A172 (cell line): Measurements from ENCODE around the gene PXMP2. TPM values are rescaled to one million over a fixed set of nuclear protein-coding genes. Genes with fewer than 3 reads are reported as not detected.
"Not testable (repeated sequence)": the region's sequence is repeated elsewhere in the genome, so short reads cannot be mapped to it uniquely, and the experiment has no call there.

ENCODE experiments used
- DNase-seq: peaks from one replicate; pipeline ENCODE4 v3.0.0-alpha.2; 2015; ENCODE audit warnings: low spot score
- total RNA-seq: library from RNA; depleted of rRNA; stranded (reverse); fragments of >200 nt; shearing (Covaris generic); gene quantifications from 2 replicates; pipeline ENCODE4 v1.2.3, GENCODE V29; 2014

PXMP2 gene
- total RNA-seq, 1 experiment from 2014 or later, result 43.1 TPM

DNA sequence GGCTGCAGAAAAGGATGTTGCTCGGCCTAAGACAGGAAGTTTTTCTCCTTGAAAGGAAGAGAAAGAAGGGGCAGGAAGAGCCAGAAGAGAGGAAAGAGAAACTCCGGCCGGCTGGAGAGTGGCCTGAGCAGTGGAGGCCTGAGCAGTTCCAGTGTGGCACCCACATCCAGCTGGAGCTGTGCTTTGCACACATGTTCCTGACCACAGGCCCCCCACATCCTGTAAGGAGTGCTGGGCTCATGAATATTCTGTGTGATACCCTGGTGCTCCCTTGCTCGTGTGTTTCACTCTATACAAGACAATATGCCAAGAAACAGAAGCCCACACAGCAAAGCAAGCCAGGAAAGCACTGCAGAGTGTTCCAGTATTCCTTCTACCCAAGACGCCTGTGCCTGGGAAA is 27.3 kb upstream of the PXMP2 start:
- no peak for DNase-seq

DNA sequence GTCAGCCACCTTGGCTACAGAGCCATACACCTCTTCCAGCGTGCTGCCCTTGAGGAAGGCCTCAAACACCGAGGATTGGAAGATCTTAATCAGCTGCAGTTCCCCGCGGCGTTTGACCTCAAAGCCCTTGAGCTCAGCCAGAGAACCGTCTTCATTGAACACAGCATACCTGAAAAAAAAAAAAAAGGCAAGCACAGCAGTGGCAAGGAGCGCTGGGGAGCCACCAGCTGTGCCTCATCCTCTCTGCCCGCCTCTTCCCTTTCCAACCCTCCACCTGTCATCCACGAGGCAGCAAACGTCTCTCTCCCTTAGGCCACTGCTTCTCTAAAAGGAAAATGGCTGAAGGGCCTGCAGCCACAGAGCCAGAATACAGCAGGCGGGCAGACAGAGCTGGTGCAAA is 26.4 kb upstream of the PXMP2 start:
- DNase-seq, result no peak

DNA sequence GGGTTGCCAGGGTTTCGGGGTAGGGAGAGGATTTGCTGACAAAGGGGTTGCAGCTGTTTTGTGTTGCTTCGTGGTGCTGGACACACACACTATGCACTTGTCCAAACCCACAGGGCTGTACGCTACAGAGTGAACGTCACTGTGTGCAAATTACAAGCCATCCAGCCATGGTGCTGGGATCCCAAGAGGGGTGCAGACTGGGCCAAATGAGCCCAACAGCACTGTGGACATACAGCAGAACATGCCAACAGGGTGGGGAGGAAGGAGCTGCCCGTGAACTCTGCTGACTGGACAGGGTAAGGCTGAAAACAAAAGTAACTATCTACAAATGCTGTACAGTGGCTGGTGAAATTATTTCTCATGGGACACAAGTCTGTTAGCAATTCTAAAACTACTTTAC is 25.4 kb upstream of the PXMP2 start:
- no peak for DNase-seq

DNA sequence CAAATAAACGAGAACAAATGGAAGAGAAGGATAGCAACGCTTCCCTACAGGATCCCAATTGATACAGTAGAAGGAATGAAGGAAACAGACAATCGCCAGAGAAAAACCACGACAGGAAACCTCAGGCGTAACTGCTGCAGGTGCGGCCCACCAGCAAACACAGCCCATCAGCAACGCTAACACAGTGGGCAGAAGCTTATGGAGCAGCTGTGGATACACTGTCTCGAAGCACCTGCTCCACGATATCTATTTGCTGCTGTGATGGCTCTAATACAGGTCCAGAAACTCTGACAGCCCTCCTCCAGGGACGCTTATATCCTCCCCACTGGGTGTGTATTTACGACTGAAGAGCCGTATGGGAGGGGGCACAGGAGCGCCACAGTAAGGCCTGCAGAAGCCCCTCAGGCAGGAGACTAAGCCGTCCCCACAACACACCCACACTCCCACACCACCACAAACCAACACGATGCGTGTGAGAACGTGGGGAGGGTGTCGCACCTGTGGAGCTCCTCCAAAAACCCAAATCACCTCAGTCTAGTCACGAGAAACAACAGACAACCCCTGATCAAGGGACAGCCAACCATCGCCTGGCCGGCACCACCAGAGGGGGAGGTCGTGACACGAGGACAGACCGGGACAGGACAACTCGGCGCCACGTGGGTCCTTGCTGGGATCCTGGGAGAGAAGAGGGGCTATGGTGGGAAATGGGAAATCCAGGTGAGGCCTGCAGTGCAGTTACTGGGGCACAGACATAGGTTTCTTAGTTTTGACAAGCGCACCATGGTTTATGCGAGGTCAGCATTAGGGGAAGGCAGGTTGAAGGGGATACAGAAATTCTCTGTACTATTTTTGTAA is 24.3 kb upstream of the PXMP2 start:
- no peak for DNase-seq

DNA sequence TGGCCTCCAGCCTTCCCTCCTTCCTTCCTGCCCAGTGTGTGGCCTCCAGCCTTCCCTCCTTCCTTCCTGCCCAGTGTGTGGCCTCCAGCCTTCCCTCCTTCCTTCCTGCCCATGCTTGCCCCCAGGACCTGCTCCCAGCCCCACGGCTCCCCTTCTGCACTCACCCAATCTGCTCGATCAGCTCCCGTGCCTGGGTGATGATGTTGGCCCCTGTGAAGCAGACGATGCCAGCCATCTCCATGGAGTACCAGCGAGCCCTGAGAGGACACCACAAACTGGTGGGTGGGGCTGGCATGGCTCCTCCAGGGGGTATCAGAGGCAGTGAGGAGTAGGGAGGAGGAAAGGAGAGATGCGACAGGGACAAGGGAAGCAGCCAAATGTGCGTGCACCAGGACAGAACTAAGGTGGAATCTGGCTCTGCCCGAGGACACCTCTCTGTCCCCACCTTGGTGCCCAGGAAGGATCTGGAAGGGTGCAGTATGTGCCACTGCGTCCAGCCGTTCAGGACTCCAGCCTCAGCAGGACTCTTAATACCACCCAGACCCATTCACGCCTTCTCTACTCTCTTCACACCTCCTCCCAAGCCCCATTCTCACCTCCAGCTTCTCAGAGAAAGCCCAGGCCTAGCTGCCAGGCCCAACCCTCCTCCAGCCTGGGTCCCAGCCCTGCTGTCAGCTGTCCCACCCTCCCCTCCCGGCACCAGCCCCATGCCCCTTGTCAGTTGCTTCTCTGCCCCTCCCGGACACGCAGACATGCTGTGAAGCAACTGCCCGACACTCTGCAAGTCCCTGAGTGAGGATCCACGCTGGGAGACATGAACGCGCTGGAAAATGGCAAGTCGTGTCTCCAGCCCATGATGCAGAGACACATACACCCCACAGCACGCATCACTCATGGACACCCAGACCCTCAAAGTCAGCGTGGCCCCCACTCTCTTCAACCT is 22.9 kb upstream of the PXMP2 start:
- DNase-seq, result no peak

DNA sequence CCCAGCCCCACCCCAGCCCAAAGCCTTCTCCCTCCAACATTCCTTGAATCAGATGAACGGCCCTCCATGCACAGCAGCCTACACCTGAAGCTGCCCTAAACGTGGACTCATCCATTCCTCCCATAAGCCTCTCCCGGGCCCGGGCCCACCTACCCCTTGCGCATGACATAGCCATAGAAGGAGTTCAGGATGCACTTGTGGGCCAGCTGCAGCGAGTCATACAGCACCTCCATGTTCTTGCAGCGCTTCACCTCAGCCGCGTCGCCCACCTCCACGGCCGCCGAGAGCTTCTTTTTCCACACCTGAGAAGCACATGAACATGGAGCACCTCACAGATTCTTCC is 22.3 kb upstream of the PXMP2 start:
- DNase-seq, result no peak

DNA sequence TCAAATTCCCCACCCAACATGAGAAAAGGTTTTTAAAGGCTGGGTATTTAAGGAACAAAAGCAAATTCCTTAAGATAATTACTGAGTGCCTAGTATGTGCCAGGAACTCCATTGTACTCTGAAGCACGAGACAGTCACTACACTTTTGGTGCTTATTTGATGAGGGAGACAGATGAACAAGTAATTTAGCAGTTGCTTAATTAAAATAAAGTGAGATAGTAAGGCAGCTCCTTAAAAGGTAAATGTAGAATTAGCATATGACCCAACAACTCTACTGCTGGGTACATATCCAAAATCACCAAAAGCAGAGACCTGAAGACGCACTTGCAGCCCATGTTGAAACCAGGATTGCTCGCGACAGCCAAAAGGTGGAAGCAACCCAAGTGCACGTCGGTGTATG is 21.6 kb upstream of the PXMP2 start:
- DNase-seq, result no peak

DNA sequence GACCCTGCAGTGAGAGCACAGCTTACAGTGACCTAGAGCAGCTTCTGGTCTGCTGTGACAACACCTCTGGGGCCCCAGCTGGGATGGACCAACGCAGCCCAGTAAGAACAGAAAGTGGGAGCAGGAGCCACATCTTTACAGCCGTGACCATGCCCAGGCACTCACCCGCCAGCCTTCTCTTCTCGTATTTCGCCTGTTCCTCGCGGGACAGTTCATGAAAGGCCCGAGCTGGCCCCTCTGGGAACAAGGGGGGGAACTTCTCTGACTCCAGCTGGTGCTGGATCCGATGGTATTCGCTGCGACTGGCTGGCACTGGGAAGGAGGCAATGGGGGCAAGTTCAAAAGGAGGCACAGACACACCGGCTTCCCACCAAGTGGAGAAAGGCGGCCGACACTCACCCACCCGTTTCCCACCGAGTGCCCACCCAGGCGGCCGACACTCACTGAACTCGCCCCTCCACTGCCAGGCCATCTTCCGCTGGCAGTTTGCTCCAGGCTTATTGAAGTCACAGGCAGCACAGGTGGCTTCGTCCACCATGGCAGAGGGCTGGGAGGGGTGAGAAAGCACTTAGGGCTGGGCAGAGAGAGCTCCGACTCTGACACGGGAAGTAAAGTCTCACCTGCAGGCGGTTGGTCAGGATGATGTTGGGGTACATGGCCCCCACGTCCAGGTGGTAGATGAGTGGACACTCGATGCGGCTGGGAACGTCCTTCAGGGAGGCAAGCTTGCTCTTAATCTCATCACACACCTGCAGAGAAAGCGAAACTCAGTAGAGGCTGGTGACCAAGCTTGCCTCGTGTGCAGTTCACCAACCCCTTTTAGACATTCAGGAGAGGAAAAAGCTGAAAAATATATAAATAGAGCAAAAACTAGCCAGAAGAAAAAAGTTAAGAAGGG is 18.9 kb upstream of the PXMP2 start:
- no peak for DNase-seq

DNA sequence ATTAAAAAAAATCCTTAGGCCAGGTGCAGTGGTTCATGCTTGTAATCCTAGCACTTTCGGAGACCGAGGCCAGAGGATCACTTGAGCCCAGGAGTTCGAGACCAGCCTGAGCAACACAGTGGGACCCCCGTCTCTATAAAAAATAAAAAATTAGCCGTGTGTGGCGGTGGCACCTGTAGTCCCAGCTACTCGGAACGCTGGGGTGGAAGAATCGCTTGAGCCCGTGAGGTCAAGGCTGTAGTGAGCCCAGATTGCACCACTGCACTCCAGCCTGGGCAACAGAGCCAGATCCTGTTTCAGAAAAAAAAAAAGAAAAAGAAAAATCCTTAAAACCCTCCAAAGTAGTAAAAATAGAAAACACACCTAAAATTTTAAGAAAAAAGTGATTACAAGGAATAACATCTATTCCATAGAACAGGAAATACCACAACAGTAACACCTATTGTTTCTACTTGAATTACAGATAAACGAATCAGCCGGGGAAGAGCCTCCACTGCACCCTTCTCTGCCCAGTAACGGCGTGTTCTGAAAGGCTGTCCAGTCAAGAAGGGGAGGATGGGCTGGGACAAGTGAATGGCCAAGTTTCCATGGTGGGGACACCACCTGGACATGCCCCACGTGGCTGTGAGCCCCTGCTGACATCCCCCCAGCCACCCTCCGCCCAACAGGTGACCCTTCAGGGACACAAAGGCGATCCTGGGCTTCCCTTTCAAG is 18.1 kb upstream of the PXMP2 start:
- DNase-seq, result no peak

DNA sequence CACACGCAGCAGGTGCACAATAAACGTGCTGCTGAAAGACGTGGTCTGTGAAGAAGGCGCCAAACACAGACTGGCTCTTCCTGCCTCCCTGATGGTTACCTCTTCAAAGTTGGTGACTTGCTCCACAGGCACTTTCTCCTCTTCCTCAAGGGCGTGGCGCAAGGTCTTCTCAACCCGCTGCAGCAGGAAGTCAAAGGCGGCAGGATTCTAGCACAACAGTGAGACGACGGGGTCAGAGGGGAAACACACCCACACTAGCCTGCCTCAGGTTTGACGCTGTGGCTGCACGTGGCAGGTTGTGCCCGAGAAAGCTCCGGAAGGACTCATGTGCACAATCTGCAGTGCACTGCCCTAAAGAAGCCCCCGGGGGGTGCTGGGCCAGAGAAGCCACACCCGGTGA is 15.3 kb upstream of the PXMP2 start:
- no peak for DNase-seq

DNA sequence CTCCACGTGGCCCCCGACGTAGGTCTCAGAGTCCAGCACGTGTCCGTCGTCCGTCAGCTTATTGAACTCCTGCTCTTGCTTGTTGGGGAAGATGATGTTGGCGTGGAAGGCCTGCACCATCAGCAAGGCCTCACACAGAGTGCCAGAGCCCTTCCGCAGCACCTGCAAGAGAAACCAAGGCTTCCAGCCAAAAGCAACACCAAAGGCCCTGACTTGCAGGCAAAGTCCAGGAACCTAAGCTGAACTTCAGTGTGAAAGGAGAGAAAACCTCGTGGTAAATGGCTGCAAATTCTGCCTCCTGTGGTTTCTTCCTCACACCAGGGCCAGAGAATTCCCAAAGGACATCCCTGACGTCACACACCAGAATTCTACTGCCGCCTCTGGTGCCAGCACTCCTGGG is 14.7 kb upstream of the PXMP2 start:
- DNase-seq, result no peak

DNA sequence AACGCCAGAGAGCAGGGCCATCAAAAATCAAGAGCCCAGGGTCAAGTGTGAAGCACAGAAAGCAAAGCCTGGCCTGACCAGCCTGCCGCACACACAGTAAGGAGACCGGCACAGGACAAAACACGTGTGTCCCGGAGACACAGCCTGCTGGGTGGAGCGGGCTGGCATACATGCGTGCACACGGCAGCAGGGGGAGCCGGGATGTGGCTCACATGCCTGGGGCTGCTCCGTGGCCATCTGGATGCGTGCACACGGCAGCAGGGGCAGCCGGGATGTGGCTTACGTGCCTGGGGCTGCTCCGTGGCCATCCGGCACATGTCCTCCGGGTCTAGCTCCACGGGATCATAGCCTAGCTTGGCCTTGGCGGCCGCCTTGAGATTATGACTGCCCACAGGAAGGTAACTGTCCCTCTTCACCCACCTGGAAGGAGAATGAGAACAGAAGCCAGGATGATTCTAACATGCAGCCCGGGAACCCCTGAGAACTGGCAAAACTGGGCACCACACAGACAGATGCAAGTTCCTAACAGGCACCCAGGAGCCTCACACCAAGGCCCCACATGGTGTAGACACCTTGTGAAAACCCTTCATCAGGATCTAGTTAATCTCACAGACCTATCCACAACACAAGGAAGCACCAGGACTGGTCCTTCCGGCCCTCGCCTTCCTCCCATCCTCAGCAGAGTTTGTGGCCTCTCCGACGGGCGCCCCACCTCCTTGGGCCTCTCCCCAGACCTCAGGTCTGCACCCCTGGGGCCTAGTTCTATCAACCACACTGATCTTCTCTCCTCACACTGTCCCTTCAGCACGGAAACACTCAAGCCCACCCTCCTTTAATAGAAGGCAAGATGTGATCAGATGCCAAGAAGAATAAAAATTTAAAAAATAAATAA is 13.9 kb upstream of the PXMP2 start:
- no peak for DNase-seq

DNA sequence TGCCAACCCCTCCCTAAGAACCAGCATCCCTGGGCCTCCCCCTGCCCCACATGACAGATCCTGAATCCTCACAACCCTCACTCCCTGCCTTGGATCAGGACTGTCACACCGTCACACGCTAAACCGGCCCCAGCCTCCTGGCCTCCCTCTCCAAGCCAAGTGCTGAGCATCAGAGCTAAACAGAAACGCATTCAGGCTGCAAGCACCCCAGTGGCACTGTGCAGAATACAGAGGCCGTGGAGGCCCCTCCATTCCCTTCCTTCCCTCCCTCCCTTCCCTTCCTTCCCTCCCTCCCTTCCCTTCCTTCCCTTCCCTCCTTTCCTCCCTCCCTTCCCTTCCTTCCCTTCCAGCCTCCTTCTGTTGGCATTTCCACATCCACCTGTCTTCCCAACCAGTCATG is 12.8 kb upstream of the PXMP2 start:
- DNase-seq, result no peak

DNA sequence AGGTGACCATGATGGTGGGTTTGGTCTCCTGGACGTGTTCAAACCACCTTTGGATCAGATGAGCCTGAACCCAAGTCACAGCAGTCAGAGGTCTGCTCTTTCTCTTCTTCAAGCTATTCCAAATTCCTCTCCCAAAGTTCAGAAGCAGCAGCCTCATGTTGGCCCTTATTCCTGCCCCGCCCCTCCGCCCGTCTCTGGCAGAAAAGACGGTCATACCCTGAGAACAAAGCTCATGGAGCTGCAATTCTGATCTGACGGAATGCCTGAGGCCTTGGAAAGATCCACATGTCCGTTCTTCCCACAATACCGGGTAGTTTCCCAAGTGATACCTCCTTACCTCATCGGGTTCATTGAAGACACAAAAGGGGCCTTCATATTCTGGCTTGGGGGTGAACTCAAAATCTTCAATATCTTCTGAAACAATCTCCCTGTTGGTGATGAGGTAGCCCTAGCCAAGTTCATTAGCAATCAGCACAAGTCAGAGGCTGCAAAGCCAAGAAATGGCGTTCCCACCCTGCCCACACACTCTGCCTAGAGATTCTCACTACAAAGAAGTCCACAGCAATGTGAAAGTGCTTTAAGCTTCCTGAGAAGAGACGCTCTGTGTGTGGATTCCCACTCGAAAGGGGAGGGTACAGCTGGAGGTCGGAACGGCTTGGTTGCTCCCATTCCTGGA is 11.5 kb upstream of the PXMP2 start:
- DNase-seq, result no peak

DNA sequence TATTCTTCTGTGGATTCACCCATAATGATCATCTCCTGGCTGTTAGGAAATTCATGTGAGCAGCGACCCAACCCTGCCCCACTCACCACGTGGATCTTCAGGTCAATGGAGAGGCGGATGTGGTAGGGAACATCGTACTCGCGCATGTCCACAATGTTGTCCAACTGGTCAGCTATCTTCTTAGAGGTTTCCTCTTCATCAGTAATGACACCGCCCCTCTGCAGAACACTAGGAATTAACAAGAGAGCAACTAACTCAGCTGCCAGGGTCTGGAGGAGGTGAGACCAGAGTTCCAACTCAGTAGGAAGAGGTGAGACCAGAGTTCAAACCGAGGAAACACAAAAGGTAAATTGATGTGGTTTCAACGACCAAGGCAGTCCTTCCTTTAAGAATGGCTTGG is 9.9 kb upstream of the PXMP2 start:
- DNase-seq, result no peak

DNA sequence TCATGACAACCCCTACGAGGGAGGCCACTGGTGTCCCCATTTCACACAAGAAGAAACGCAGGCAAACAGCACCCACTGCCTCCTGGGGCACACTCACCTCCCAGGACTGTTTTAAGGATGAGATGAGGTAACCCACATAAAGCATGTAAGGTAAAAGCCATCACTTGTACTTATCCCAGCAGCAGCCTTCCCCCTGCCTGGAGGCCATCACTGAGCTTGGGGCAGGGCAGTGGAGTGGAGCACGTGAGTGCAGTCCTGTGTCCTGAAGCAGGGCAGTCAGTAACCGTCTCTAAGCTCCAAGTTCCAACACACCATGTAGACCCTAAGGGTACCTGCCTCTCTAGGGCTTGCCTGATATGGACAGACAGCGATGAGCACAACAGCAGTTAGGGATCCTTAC is 2.0 kb upstream of the PXMP2 start:
- DNase-seq, result no peak

DNA sequence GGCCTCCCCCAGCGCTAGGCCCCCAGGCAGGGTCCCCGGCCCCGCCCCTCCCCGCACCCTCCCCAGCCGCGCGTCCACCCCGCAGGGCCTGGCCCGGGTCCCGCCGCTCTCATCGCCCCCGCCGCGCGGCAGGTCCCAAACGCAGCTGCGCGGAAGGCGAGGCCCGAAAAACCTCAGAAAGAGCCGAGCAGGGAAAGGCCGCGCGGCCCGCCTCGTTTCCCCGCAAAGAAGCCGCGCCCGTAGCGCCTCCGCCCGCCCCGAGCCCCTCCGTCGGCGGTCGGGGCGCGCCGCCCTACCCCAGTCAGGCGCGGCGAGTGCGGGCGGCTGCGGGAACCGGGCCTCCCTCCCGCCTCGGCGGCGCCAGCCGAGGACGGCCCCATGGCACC is 569 bp upstream of the PXMP2 start:
- DNase-seq, result no peak

DNA sequence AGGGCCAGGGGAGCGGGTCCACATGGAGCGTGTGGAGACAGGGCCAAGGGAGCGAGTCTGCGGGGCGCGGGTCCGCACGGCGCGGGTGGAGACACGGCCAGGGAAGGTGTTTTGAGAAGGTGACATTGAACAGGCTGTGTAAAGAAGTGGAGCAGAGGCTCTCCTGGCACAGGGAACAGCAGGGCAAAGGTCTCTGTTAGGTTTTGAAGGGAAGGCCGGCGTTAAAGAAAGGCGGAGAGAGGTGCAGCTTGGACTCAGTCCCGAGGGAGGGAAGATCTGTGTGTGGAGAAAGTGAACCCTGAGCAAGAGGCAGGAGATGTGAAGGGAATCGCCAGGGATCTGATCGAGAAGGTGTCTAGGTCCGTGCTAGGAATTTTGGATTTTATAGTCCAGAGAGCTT is 1.8 kb downstream of the PXMP2 start:
- no peak for DNase-seq

DNA sequence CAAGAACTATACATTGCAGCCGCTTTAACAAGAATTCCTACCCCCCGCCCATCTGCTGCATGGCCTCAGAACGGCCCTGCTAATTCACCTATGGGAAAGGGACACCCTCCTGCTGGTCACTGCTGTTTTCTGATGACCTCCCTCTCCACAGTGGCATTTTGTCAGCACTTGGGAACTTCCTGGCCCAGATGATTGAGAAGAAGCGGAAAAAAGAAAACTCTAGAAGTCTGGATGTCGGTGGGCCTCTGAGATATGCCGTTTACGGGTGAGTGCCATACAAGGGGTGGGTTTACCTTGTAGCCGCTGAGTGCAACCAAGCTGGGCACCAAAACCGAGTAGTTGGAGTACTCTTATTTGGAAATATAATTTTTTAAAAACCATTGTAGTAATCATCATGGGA is 2.7 kb downstream of the PXMP2 start:
- DNase-seq, result no peak

DNA sequence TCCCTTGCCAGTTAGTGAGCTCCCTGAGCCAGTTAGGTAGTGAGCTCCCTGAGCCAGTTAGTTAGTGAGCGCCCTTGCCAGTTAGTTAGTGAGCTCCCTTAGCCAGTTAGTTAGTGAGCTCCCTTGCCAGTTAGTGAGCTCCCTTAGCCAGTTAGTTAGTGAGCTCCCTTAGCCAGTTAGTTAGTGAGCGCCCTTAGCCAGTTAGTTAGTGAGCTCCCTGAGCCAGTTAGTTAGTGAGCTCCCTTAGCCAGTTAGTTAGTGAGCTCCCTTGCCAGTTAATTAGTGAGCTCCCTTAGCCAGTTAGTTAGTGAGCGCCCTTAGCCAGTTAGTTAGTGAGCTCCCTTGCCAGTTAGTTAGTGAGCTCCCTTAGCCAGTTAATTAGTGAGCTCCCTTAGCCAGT is 4.6 kb downstream of the PXMP2 start:
- DNase-seq, result not testable (repeated sequence)
